Smooth muscle cell of the pulmonary artery (primary cell): ENCODE results near the gene YIPF3. TPM values are rescaled to one million over a fixed set of nuclear protein-coding genes. Genes with fewer than 3 reads are reported as not detected.

Experiments
- total RNA-seq: library from RNA; depleted of rRNA; stranded (reverse); fragments of >200 nt; gene quantifications from 2 replicates; pipeline ENCODE4 v1.2.3, GENCODE V29; 2014

Gene YIPF3
- 105 and 112 TPM in 2 replicates for total RNA-seq

DNA sequence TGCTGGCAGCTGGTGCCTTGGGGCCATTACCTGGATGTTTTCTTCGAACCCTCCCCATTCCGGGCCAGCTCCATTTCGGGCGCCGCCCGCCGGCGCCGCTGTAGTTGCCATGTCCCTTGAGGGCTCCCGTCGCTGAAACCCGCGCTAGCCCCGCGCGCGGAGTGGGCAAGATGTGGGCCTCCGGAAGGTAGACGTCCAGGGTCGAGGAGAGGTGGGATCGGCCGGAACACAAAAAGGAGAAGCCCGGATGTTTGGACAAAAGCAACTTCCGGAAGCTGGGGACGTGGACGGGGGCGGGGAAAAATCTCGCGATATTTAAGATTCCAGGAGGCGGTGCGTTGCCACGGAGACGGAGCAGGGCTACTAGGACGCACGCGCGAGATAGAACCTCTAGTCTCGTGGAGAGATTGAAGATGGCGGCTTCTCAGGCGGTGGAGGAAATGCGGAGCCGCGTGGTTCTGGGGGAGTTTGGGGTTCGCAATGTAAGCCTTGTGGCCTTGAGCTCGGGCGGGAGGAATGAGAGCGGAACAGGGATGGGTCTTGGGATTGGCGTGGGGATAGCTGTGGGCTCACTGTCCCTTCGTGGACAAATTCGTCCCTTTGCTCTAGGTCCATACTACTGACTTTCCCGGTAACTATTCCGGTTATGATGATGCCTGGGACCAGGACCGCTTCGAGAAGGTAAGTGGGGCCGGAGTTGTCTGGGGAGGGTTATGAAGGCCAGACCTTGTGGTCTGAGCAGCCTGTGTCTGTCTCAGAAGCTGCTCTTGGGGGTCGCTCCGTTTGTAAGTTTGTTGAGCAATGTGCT lies at the start of gene YIPF3, which contains the start of gene POLR1C:
YIPF3 (minus strand) TSS at position 230 of the 808 bp plus-strand sequence; CDS start at position 111, 119 bp downstream.
POLR1C (plus strand) TSS at position 393 of the 808 bp plus-strand sequence; CDS start at position 414, 21 bp downstream.

DNA sequence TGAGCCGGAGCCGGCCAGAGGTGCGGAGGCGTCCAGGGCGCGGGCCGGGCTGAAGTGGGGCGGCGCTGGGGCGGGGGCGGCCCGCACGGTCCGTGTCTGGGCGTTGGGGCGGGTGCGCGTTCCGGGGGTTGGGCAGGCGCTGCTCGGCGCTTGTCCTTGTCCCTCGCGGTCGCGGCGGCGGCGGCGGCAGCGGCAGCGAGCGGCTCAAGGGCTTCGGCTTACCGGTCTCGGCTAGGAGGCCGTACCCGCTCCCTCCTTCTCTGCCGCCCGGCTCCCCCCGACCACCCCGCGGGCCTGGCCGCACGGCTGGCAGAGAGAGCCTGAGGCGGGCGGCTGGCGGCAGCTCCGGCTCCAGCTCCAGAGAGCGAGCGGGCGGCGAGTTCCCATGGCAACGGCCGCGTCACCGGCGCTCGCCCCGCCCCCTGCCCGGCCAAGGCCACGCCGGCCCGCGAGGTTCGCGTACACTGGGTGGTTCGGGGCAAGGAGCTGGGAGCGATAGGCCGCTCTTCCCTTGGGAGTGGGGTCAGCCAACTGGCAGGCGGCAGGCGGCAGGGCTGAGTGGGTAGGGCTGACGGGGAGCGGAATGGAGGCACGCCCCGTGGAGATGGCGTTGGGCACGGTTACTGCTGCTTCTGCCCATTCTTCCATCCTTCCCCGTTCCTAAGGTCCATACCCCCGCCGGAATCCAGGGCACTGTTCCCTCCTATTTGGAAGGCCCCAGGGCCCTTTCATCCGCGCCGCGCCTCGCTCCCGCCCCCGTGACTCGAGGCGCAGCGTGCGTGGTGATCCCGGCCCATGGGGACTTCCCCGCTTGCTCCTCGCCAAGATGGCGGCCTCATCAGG lies 6.5 kb downstream of the YIPF3 start, which contains the start of gene LRRC73:
LRRC73 (minus strand) TSS at position 363 of the 843 bp plus-strand sequence. CDS start 561 bp downstream, outside the sequence.

DNA sequence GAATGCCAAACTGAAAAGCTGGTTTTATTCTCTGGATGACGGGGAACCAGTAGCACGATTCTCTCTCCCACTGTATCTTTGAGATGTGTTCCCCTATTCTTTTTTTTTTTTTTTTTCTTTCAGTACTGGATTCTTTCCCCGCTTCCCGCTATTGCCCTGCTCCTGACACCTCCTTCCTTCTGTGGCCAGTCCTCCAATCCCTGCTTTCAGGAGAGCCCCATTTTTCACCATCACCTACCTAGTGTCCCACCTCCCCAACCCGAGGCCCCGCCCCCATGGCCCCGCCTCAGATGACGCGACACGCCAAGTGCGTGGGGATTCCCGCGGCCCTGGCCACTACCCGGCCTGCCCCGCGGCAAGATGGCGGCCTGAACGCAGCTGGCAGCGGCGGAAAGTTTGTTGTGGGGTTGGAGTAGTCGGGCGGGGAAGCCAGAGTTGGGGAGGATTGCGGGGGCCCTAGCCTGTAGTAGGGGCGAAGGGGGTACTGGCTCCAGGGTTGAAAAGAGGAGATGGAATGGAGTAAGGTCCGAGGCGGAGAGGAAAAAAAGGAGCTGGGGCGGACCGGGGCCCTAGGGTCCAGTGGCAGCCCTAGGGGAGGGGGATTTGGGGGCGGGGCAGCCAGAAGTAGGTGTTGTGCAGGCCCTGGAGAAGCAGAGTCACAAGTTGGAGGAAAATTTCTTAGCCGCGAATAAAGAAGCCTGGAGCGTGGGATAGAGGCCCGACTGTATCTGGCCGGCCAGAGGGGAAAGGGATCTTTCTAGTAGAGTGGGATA lies 39.3 kb downstream of the YIPF3 start, which contains the start of gene TJAP1:
TJAP1 (plus strand) TSS at position 336 of the 773 bp plus-strand sequence. CDS start 21,432 bp downstream, outside the sequence.

Other genes starting within 250 kb of the YIPF3 start
- not detected in 2 replicates for gene SLC22A7, start 218.7 kb downstream of the YIPF3 start, total RNA-seq
- gene CRIP3, start 208.1 kb downstream of the YIPF3 start, total RNA-seq, result 0.39 TPM in 1 of 2 replicates, not detected in the other
- 8.0 and 9.5 TPM in 2 replicates for gene ZNF318, start 147.3 kb downstream of the YIPF3 start, total RNA-seq
- 24.1 and 30.9 TPM in 2 replicates for gene ABCC10, start 89.4 kb downstream of the YIPF3 start, total RNA-seq
- 0.20 and 0.86 TPM in 2 replicates for gene DLK2, start 61.4 kb downstream of the YIPF3 start, total RNA-seq
- gene TJAP1, start 39.4 kb downstream of the YIPF3 start, total RNA-seq, result 9.6 and 13.7 TPM in 2 replicates
- 0.78 and 1.4 TPM in 2 replicates for gene LRRC73, start 6.6 kb downstream of the YIPF3 start, total RNA-seq
- 16.6 and 24.9 TPM in 2 replicates for gene POLR1C, start 163 bp upstream of the YIPF3 start, total RNA-seq
- 23.3 and 36.7 TPM in 2 replicates for gene XPO5, start 59.1 kb upstream of the YIPF3 start, total RNA-seq
- gene POLH, start 59.3 kb upstream of the YIPF3 start, total RNA-seq, result 25.6 and 28.0 TPM in 2 replicates
- gene GTPBP2, start 112.3 kb upstream of the YIPF3 start, total RNA-seq, result 63.2 and 80.7 TPM in 2 replicates
- gene MAD2L1BP, start 118.9 kb upstream of the YIPF3 start, total RNA-seq, result 12.5 and 13.9 TPM in 2 replicates
- 0.83 and 1.3 TPM in 2 replicates for gene RSPH9, start 128.1 kb upstream of the YIPF3 start, total RNA-seq
- 26.7 and 32.8 TPM in 2 replicates for gene MRPS18A, start 170.9 kb upstream of the YIPF3 start, total RNA-seq